NB4 (cell line): ENCODE data around the gene CD48.
A peak's percentile ranks its signal among the peaks of the same experiment; 100 is the strongest.

Experiments used
- MYC ChIP-seq: IDR thresholded peaks from 2 replicates; pipeline ENCODE4 v1.6.1; 2011; ENCODE audit warnings: low read depth, low read length
- POLR2A ChIP-seq: IDR thresholded peaks from 2 replicates; pipeline ENCODE4 v1.6.1; 2011; ENCODE audit warnings: mild to moderate bottlenecking; ENCODE audit not compliant: insufficient read length; ENCODE audit errors: extremely low read depth
- TF ChIP-seq, protein P1 (sequence below): IDR thresholded peaks from one replicate; pipeline ENCODE4 v1.5.1; 2012; ENCODE audit warnings: low read depth, low read length
- TF ChIP-seq, protein P2 (sequence below): IDR thresholded peaks from 2 replicates; pipeline ENCODE4 v1.6.1; 2011; ENCODE audit warnings: low read depth, low read length

DNA sequence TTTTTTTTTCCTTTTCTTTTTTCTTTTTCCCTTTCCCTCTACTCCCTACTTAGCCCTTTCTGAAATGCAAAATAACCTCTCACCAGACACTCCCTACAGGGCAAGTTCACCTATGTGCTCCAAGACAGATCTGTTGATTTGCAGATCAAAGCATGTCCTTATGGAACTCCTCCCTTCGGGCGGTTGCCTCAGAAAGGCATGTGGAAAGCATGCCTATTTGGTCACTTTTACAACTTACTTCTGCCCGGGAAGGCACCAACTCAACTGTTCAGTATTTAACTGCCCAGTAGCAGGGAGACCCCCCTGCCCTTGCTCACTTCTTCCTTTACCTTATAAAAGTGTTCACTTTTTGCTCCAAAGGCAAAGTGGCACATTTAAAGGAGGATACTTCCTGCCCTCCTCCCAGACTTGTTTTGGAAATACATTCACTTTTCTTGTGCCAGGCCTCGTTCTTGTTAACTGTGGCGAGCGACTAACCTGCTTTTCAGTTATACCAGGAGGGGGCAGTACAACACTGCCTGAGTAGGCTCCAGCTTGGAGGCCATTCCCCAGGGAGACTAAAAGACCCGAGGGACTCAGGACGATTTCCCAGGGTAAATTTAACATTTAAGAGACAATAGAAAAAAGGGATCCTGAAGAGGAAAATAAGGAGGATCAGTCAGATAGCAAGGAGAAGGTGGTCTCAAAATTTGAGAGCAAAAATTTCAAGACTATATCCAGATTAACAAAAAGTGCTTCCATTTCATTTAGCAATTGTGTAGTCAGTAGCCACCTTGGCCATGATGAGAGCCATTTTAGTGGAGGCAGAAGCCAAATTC, 15.1 kb upstream of the CD48 start:
- TF ChIP-seq POLR2A: no peak
- TF ChIP-seq, protein P1, sequence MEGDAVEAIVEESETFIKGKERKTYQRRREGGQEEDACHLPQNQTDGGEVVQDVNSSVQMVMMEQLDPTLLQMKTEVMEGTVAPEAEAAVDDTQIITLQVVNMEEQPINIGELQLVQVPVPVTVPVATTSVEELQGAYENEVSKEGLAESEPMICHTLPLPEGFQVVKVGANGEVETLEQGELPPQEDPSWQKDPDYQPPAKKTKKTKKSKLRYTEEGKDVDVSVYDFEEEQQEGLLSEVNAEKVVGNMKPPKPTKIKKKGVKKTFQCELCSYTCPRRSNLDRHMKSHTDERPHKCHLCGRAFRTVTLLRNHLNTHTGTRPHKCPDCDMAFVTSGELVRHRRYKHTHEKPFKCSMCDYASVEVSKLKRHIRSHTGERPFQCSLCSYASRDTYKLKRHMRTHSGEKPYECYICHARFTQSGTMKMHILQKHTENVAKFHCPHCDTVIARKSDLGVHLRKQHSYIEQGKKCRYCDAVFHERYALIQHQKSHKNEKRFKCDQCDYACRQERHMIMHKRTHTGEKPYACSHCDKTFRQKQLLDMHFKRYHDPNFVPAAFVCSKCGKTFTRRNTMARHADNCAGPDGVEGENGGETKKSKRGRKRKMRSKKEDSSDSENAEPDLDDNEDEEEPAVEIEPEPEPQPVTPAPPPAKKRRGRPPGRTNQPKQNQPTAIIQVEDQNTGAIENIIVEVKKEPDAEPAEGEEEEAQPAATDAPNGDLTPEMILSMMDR: peak; percentile 80
- TF ChIP-seq MYC: peak; percentile 27; the same call in 1 of the 2 replicates
- TF ChIP-seq, protein P2, sequence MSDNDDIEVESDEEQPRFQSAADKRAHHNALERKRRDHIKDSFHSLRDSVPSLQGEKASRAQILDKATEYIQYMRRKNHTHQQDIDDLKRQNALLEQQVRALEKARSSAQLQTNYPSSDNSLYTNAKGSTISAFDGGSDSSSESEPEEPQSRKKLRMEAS: no peak
